Stimulated activated CD4-positive, alpha-beta T cell treated with anti-CD3 and anti-CD28 coated beads, Interleukin-4, amount 100 ng/mL, for 48 hours (primary cell): ENCODE data around the gene PTPN5.
A peak's percentile ranks its signal among the peaks of the same experiment; 100 is the strongest.

ENCODE experiments used
- DNase-seq, 2 donors: peaks; one replicate each; pipeline ENCODE4 v3.0.0-alpha.2; 2020; ENCODE audit warnings: low read depth in 2 of 2

PTPN5 gene

DNA sequence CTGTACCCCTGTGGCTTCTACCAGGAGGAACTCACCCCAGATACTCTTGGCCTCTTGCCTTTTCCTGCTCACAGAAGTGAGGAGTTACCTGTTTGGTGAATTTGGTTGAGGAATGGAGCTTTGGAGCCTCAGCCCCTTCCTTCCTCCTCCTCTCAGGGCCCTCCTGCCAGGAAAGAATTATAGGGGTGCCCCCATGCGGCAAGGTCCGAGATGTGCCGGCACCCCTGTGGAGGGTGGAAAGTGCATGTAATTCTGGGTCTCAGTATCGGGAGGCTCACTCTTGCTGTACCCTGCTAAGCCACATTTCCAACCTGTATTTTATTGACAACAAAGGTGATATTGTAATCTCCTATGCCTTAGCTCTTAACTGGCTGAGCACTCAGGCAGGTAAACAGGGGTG lies 51.9 kb downstream of the PTPN5 start:
- no peak for DNase-seq

DNA sequence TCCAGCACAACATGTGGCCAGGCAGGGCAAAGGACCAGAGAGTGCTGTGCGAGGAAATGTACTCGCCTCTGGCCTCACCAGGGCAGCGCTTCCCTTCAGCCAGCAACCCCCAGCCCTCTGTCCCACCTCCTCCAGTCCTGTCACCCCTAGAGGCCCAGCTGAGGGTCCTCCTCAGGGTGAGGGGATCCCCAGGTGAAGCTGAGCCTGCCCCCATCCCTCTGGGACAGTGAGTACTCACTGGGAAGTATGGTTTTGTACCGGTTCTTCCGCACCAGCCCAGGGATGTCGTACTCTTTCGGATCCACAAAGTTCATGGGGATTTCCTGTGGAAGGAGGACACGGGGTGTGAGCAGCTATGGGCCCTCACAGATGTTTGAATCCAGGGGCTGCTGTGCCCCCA lies 54.0 kb downstream of the PTPN5 start:
- no peak for DNase-seq

DNA sequence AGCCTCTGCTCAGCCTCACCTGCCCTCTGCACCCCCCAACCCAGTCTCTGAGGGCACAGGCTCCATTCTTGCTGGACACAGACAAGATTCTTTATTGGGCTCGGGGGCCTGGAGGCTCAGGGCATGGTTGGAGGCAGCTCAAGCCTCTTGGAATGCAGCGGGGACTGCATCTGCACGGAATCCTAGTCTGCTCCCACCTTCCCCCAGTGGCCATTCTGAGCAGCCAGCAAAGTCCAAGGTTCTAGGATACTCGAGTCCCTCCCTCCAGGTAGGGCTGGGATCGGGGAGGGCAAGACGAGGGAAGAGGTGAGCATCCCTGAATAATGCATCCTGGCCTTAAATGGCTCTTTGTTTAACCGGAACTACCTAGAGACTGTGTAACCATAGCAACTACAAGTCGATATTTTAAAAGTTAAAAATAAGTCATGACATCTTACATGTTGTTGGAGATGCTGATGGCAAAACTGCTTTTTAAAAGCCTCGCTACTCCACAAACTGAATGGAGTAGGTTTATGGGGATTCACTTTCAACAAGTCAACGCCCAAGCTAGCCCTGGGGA lies 54.9 kb downstream of the PTPN5 start:
- no peak for DNase-seq

GRCh38 chr11:18733202-18733601 lies 58.4 kb downstream of the PTPN5 start:
- no peak for DNase-seq

- peak; percentile 40 to 61 for DNase-seq
These were observed 59.4 kb downstream of the PTPN5 start for GRCh38 chr11:18731949-18732821.

DNA sequence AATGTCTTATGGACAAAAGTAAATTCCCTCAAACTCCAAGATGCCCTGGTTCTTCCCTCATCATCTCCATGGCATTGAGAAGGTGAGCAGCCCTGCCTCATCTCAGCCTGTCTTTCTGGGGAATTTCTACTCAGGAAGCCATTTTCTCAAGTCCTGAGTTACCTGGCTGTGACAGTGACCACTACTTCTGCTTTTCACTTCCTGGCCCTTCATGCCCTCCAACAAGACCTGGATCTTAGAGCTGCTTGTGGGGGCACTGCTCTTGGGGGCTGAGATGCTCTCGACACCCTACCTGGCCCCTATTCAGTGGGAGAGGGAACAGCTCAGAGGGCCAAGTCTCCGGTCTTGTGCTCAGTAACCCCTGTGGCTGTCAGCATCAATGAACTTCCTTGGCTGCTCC lies 60.2 kb downstream of the PTPN5 start:
- no peak for DNase-seq

DNA sequence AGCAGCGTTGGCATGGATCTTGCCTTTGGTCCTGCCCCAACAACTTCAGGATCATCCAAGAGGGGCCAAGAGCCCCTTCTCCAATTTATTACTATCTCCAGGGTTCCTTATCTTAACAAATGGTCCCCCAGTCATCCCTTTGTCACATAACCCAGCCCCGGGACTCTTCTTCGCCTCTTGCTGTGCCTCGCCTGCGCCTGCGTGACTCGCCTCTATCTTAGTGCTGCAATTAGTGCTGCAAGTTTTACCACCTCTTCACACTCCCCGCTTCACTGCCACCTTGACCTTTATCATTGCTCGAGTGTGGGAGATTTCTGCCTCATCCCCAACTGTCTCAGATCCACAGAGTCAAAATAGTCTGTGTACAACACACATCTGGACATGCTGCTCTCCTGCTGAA lies 61.6 kb downstream of the PTPN5 start:
- DNase-seq = no peak

GRCh38 chr11:18729426-18729825 lies 62.2 kb downstream of the PTPN5 start:
- no peak for DNase-seq

GRCh38 chr11:18728658-18729057 lies 62.9 kb downstream of the PTPN5 start:
- DNase-seq = no peak

DNA sequence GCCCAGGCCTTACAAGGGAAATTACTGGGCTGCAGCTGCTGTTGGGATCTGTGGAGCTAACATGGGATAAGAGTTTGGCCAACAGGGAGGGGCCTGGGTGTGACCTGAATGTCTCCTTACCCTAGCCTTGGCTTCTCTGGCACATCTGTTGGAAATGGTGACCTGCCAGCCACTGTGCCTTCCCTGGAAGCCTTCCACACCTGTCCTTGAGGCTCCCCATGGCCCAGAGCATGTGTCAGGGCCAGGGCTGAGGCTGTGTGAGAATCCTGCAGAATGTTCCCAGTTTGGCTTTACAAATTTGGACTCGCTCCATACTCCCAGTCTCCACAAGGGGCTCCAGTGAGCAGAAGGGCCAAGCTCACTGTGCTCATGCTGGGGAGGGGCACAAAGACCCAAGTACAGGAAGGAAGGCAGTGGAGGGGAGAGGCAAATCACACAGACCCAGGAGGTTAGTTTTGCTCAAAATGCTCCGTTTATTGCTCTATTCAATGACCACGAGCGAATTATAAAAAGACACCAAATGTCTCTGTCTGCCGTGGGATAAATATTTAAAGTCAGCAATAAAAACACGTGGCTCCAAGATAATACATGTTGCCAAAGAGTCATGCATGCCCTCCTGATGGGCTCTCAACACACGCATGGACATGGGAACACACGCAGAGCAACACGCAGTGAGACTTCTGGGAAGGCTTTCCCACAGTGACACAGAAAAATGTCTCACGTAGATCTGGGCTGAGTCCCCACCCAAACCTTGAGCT lies 63.9 kb downstream of the PTPN5 start:
- DNase-seq = peak; percentile 24 to 33

GRCh38 chr11:18726040-18726439 lies 65.6 kb downstream of the PTPN5 start, which contains the start of gene IGSF22:
IGSF22 (minus strand) TSS chr11:18726188; CDS start chr11:18724236, 1,952 bp downstream.
- DNase-seq = no peak

DNA sequence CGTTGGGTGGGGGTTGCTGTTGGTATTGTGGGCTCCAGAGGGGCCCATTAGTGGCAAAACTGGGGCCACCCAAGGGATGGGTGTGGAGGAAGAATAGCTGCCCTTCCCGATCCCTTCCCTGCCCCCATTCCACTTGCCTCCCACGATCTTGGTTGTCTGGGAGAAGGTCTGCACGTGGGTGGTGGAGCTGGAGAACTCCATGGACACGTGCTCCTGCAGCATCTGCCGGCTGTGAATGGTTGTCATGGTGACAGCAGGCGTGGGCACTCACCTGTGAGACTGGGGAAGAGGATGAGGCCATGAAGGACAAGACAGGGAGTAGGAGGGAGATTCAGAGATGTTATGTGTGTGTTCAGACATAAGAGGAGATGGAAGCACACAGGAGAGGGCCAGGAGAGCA lies 67.6 kb downstream of the PTPN5 start:
- DNase-seq = no peak

GRCh38 chr11:18722293-18722637 lies 69.3 kb downstream of the PTPN5 start:
- DNase-seq = no peak

DNA sequence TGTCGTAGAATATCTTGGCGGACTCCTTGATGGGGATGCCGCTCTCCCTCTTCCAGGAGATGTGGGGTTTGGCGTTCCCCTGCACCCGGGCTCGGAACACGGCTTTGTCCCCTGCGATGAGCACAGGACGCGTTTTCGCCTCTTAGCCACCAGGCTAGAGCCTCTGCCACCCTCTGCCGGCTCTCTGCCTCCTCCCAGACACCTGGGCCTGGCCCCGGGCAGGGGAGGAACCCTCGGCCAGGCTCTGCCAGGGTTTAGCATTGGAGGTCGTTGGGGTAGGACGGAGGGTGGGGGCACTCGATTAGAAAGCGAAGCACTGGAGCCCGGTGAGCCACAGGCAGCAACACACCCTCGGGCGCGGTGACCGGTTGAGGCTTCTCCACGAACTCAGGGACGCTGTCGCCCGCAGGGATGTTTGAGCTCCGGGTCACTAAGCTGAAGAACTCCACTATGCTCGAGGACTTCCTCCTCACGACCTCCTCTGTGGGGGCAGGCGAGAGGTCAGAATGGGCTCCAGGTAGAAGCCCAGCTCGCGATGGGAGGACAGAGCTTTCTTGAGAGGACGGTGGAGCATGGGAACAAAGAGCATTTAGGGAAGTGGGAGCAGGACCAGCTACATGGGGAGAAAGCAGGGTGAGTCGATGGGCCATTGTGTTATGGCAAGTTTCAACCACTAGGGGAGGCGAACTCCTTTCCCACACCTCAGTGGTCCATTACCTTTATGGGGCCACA lies 69.9 kb downstream of the PTPN5 start:
- DNase-seq = peak; percentile 37 to 40

- DNase-seq = peak; percentile 70 to 79
These were observed 70.6 kb downstream of the PTPN5 start for GRCh38 chr11:18720808-18721560.

DNA sequence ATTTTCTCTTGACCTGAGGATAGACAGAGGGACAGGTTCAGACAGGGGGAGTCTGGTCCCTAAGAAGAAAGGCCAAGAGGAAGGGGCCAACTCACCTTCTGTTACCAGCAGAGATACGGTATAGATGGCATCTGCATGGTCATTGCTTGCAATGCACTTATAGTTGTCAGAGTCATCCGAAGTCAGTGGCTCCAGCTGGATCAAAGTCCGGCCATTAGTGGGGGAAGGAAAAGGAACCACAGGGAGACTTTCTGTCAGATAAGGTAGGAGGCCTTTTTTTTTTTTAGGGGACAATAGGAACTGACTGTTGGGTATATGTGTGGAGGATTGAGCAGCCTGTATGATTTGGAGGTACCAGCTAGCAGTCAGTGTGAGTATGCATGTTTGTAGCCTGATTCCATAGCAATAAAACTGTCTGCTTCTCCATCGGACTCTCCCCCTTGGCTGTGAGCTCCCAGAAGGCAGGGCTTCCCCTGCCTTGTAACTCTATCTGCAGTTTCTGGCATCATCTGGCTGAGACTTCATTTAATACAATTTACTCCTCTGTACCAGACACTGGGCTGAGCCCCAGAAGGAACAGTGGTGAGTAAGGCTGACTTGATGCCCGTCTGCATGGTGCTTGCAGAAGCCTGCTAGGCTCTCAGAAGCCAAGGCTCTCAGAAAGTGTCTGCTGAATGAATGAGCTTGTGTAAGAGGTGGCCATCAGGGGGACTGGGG lies 71.3 kb downstream of the PTPN5 start:
- no peak for DNase-seq

DNA sequence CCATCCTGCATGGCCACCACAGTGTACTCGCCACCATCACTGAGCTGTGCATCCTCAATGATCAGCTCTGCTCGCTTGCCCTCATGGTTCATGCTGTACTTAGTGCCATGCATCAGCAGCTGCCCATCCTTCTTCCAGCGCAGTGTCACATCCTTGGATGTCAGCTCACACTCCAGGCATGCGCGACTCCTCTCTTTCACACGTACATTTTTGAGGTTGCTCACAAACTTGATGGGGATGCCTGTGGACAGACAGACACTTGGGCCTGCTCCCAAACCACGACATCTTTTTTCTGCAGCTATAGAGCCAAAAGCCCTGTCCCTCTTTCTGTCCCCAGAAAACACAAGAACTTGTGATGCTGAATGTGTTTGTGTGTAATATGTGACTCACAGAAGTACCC lies 76.1 kb downstream of the PTPN5 start:
- DNase-seq = no peak

GRCh38 chr11:18714443-18714780 lies 77.2 kb downstream of the PTPN5 start:
- no peak for DNase-seq

DNA sequence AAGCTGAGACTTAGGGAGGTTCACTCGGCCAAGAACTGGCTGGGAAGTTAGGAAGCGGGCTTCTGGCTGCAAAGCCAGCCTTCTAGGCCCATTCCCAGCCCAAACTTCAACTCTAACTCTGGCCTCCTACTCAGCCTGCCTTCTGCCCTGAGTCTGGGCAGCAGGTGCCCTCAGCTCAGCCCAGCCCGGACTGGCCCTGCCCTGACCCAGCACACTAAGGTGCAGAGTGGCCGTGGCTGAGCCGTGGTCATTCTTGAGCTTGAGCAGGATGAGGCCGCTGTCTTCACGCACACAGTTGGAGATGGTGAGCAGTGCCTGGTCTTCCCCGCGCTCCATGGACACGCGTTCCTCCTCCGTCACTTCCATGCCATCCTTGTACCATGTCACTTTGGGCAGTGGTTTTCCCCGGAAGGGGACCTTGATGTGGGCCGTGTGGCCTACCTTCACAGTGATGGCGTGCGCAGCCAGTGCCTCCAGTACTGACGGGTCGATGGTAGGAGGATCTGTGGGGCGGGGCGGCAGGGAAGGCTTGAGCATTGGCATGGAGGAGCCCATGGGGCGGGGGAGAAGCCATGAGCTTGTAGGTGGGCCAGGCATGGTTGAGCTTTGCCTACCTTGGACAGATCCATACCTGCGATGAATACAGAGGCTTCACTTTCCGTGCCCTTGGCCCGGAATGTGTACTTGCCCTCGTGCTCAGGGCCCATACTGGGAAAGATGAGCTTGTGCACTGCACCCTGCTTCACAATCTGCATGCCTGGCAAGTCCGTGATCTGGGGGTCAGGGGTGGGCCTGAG lies 77.8 kb downstream of the PTPN5 start:
- DNase-seq = no peak

- DNase-seq = no peak
These were observed 81.1 kb downstream of the PTPN5 start for GRCh38 chr11:18710545-18710944.
